ENCODE results near the gene CCDC54. TPM values are rescaled to one million over a fixed set of nuclear protein-coding genes. Genes with fewer than 3 reads are reported as not detected.

CCDC54 gene
- total RNA-seq, 1 experiment from 2014 or later = not detected

- no peak for DNase-seq (ENCODE audit: low spot score)
Observed at GRCh38 chr3:107392549-107393165, 15.4 kb downstream of the CCDC54 start.

- DNase-seq (ENCODE audit: low spot score) = peak; percentile 17
Observed at GRCh38 chr3:107394502-107394901, 17.3 kb downstream of the CCDC54 start.

GRCh38 chr3:107395066-107395465 is 17.8 kb downstream of the CCDC54 start:
- no peak for DNase-seq (ENCODE audit: low spot score)

GRCh38 chr3:107401301-107401700 is 24.1 kb downstream of the CCDC54 start:
- DNase-seq (ENCODE audit: low spot score) = no peak

- DNase-seq (ENCODE audit: low spot score) = no peak
Observed at GRCh38 chr3:107402214-107402613, 25.0 kb downstream of the CCDC54 start.

- DNase-seq (ENCODE audit: low spot score) = no peak
Observed at GRCh38 chr3:107404727-107405469, 27.7 kb downstream of the CCDC54 start.

- DNase-seq (ENCODE audit: low spot score) = no peak
Observed at GRCh38 chr3:107407355-107407754, 30.1 kb downstream of the CCDC54 start.

- DNase-seq (ENCODE audit: low spot score) = no peak
Observed at GRCh38 chr3:107408513-107408912, 31.3 kb downstream of the CCDC54 start.

- DNase-seq (ENCODE audit: low spot score) = no peak
Observed at GRCh38 chr3:107409365-107409764, 32.1 kb downstream of the CCDC54 start.

- DNase-seq (ENCODE audit: low spot score) = no peak
Observed at GRCh38 chr3:107410606-107411005, 33.4 kb downstream of the CCDC54 start.

GRCh38 chr3:107411056-107411455 is 33.8 kb downstream of the CCDC54 start:
- no peak for DNase-seq (ENCODE audit: low spot score)

- DNase-seq (ENCODE audit: low spot score) = no peak
Observed at GRCh38 chr3:107411779-107412178, 34.5 kb downstream of the CCDC54 start.

- DNase-seq (ENCODE audit: low spot score) = no peak
Observed at GRCh38 chr3:107412376-107412775, 35.1 kb downstream of the CCDC54 start.

- DNase-seq (ENCODE audit: low spot score) = no peak
Observed at GRCh38 chr3:107413264-107413663, 36.0 kb downstream of the CCDC54 start.

- no peak for DNase-seq (ENCODE audit: low spot score)
Observed at GRCh38 chr3:107414325-107414964, 37.2 kb downstream of the CCDC54 start.

GRCh38 chr3:107416138-107416537 is 38.9 kb downstream of the CCDC54 start:
- no peak for DNase-seq (ENCODE audit: low spot score)

GRCh38 chr3:107416886-107417285 is 39.6 kb downstream of the CCDC54 start:
- no peak for DNase-seq (ENCODE audit: low spot score)

GRCh38 chr3:107421170-107421792 is 44.0 kb downstream of the CCDC54 start:
- DNase-seq (ENCODE audit: low spot score) = peak; percentile 81

GRCh38 chr3:107421881-107422280 is 44.6 kb downstream of the CCDC54 start:
- no peak for DNase-seq (ENCODE audit: low spot score)

- no peak for DNase-seq (ENCODE audit: low spot score)
Observed at GRCh38 chr3:107425033-107425432, 47.8 kb downstream of the CCDC54 start.

GRCh38 chr3:107426223-107426622 is 49.0 kb downstream of the CCDC54 start:
- DNase-seq (ENCODE audit: low spot score) = no peak
